Prostate gland (tissue), 2 donors: ENCODE results near the gene TAF1C. TPM values are rescaled to one million over a fixed set of nuclear protein-coding genes. Genes with fewer than 3 reads are reported as not detected.

ENCODE experiments used
- DNase-seq: peaks from one replicate; pipeline ENCODE4 v3.0.0-alpha.2; 2019; ENCODE audit warnings: low spot score
- H3K27ac ChIP-seq, 2 donors: fragments of 200-600 bp; sonication (generic); 2 replicates each; pipeline ENCODE4 v1.5.1; 2017 to 2019
- H3K27me3 ChIP-seq: fragments of 200-600 bp; sonication (generic); replicated peaks from 2 replicates; pipeline ENCODE4 v1.5.1; 2019; ENCODE audit not compliant: insufficient read depth
- H3K36me3 ChIP-seq, 2 donors: fragments of 200-600 bp; sonication (generic); 1 replicate in 1 of 2; 2 replicates in 1 of 2; pipeline versions ENCODE4 v1.5.1 to v1.8.1; 2017 to 2019
- H3K4me1 ChIP-seq: fragments of 200-600 bp; sonication (generic); replicated peaks from 2 replicates; pipeline ENCODE4 v1.5.1; 2019
- H3K4me3 ChIP-seq, 2 donors: fragments of 200-600 bp; sonication (generic); 2 replicates each; pipeline ENCODE4 v1.5.1; 2017 to 2019
- H3K9me3 ChIP-seq: fragments of 200-600 bp; sonication (generic); 2 replicates; pipeline ENCODE4 v1.5.1; 2017
- POLR2A ChIP-seq: fragments of 450-650 bp; IDR thresholded peaks from one replicate; pipeline ENCODE4 v1.6.1; 2016; ENCODE audit warnings: antibody characterized with exemption, mild to moderate bottlenecking
- POLR2AphosphoS5 ChIP-seq: sonication (generic); formaldehyde crosslinking; IDR thresholded peaks from one replicate; pipeline ENCODE4 v1.6.1; 2017; ENCODE audit warnings: antibody characterized with exemption
- WGBS: methylation state at CpG from one replicate; pipeline ENCODE4 v1.1.5; 2018; 5-methylcytosine and 5-hydroxymethylcytosine counted together
- intact Hi-C: fragments of 100-400 bp; cut with DNase I; formaldehyde crosslinking; loops from one replicate; pipeline ENCODE4 v1.14.2; 2022
- total RNA-seq, 2 donors: library from RNA; depleted of rRNA; stranded (reverse); fragments of >200 nt; gene quantifications; one replicate each; pipeline ENCODE4 v1.1.0, GENCODE V29; 2016
- TF ChIP-seq, protein P1 (sequence below), 4 experiments: fragments of 200-600 bp in 2 of 4; fragments of 450-650 bp in 2 of 4; sonication (generic) in 2 of 4; IDR thresholded peaks; 1 replicate in 3 of 4; 2 replicates in 1 of 4; pipeline ENCODE4 v1.5.1; 2016 to 2019; ENCODE audit warnings: antibody characterized with exemption in 4 of 4, mild to moderate bottlenecking in 2 of 4, moderate library complexity in 2 of 4

TAF1C gene
- total RNA-seq, 2 donors from 2014 or later: 53.4 to 87.9 TPM

DNA sequence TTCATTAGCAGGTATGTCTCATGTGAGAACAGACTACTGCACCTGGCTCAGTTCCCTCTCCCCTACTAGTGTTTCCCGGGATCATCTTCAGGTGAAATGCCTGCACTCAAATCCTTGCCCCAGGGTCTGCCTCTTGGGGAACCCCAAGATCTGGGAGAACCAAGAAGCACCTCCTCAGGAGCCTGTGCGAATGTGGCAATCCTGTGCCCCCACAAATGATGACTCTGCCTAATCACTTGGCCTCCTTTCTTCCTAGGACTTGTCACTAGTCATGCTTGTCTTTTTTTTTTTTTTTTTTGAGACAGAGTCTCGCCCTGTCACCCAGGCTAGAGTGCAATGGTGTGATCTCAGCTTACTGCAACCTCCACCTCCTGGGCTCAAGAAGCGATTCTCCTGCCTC lies 25.8 kb upstream of the TAF1C start:
- TF ChIP-seq POLR2A (no peak), POLR2AphosphoS5 (no peak)
- TF ChIP-seq, protein P1, sequence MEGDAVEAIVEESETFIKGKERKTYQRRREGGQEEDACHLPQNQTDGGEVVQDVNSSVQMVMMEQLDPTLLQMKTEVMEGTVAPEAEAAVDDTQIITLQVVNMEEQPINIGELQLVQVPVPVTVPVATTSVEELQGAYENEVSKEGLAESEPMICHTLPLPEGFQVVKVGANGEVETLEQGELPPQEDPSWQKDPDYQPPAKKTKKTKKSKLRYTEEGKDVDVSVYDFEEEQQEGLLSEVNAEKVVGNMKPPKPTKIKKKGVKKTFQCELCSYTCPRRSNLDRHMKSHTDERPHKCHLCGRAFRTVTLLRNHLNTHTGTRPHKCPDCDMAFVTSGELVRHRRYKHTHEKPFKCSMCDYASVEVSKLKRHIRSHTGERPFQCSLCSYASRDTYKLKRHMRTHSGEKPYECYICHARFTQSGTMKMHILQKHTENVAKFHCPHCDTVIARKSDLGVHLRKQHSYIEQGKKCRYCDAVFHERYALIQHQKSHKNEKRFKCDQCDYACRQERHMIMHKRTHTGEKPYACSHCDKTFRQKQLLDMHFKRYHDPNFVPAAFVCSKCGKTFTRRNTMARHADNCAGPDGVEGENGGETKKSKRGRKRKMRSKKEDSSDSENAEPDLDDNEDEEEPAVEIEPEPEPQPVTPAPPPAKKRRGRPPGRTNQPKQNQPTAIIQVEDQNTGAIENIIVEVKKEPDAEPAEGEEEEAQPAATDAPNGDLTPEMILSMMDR (IDR thresholded peaks at IDR 0.05): no peak
- Histone ChIP-seq H3K36me3 (no peaks in the 10 kb centered on the region), H3K4me1 (no peaks in the 10 kb centered on the region), H3K4me3 (no peak overlapping the region), H3K27me3 (no peaks in the 10 kb centered on the region), H3K27ac (no peak overlapping the region), H3K9me3 (no peaks in the 10 kb centered on the region)
- WGBS: 91% methylated on average over 4 of the region's 4 CpGs
- intact Hi-C loops: no loop called here
- DNase-seq: no peak

DNA sequence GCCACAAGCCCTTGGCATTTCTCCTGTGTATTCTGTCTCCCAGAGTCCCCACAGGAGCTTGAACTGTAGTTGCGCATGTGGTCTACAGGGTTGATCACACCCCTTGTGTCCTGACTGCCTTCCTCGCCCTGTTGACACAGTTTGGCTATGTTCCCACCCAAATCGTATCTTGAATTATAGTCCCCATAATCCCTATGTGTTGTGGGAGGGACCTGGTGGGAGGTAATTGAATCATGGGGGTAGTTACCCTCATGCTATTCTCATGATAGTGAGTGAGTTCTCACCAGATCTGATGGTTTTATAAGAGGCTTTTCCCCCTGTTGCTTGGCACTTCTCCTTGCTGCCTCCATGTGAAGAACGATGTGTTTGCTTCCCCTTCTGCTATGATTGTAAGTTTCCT lies 25.3 kb upstream of the TAF1C start:
- WGBS: 35% methylated on average over 4 of the region's 4 CpGs
- intact Hi-C loops: no loop called here

DNA sequence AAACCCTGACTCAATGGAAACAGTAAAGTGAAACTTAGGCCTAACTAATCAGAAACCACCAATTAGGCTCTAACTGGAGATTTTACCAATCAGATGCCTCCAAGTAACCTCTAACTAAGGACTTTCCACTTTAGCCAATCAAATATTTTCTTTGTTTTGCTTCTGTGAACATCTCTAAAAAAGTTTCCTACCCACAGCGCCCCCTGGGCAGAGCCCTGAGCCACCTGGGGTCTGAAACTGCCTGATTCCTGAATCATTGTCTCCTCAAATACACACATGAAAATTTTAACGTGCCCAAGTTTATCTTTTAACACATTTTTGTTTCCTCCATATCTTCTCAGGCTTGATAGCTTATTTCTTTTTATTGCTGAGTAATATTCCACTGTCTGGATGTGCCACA lies 23.1 kb upstream of the TAF1C start:
- H3K4me3 ChIP-seq: no peak overlapping the region
- 89% methylated on average over 2 of the region's 2 CpGs for WGBS

More for the DNA sequence above, 25.3 kb upstream of the TAF1C start:
- no peaks in the 10 kb centered on the region for H3K4me1 ChIP-seq
- no peak for DNase-seq
- no peaks in the 10 kb centered on the region for H3K36me3 ChIP-seq
- H3K27me3 ChIP-seq: no peaks in the 10 kb centered on the region
- no peak overlapping the region for H3K4me3 ChIP-seq
- TF ChIP-seq, protein P1 (IDR thresholded peaks at IDR 0.05): no peak
- no peak for TF ChIP-seq POLR2AphosphoS5
- no peak overlapping the region for H3K27ac ChIP-seq
- H3K9me3 ChIP-seq: no peaks in the 10 kb centered on the region

DNA sequence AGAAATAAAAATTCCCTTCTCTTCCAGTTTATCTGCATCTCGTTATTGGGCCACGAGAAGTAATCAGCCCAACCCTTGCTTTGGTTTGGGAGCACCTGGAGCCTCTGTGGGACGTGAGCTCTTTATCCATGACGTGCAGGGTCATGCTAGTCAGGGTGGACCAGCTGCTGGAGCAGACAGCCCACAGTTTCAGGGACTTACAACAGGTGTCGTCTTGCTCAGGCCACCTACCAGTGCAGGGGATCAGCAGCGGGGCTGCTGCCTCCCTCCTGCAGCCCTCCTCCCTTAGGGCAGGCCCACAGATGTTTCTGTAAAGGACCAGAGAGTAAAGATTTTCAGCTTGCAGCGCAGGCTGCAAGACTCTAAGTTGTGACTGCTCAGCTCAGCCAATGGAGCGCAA lies 21.0 kb upstream of the TAF1C start:
- no peaks in the 10 kb centered on the region for H3K27me3 ChIP-seq
- no peak overlapping the region for H3K4me3 ChIP-seq
- TF ChIP-seq, protein P1 (IDR thresholded peaks at IDR 0.05): no peak
- TF ChIP-seq POLR2AphosphoS5 (no peak), POLR2A (no peak)
- H3K4me1 ChIP-seq: no peaks in the 10 kb centered on the region
- intact Hi-C loops: no loop called here
- H3K36me3 ChIP-seq: no peaks in the 10 kb centered on the region
- H3K27ac ChIP-seq: no peak overlapping the region
- DNase-seq: no peak
- 72% methylated on average over 8 of the region's 8 CpGs for WGBS
- H3K9me3 ChIP-seq: no peaks in the 10 kb centered on the region

More for the DNA sequence above, 23.1 kb upstream of the TAF1C start:
- intact Hi-C loops: no loop called here
- TF ChIP-seq POLR2A (no peak), POLR2AphosphoS5 (no peak)
- TF ChIP-seq, protein P1 (IDR thresholded peaks at IDR 0.05): no peak
- Histone ChIP-seq H3K4me1 (no peaks in the 10 kb centered on the region), H3K36me3 (no peaks in the 10 kb centered on the region), H3K9me3 (no peaks in the 10 kb centered on the region), H3K27me3 (no peaks in the 10 kb centered on the region), H3K27ac (no peak overlapping the region)
- DNase-seq: no peak

DNA sequence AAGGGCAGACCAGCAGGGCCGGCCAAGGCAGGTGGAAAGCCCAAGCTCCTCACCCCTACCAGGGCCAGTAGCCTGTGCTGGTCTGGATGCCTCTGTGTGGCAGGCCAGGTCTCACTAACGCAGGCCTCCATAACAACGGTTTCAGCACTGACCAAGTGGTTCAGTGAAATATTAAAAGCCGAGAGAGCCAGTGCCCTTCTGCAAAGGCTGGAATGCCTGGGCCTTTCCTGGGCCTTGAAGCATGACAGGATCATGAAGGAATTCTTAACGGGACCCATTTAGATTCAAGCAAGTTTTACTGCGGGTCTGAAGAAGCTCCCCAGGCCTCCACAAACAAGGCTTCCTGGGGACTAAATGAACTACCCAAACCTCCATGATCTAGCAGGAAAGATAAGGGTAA lies 20.4 kb upstream of the TAF1C start:
- no peak for TF ChIP-seq POLR2AphosphoS5
- TF ChIP-seq, protein P1 (IDR thresholded peaks at IDR 0.05): no peak
- no peak for TF ChIP-seq POLR2A
- Histone ChIP-seq H3K9me3 (no peaks in the 10 kb centered on the region), H3K4me3 (no peak overlapping the region), H3K27me3 (no peaks in the 10 kb centered on the region), H3K27ac (no peak overlapping the region), H3K36me3 (no peaks in the 10 kb centered on the region), H3K4me1 (no peaks in the 10 kb centered on the region)
- 68% methylated on average over 6 of the region's 6 CpGs for WGBS
- intact Hi-C loops: no loop called here
- DNase-seq: no peak
